Neural cell (in vitro differentiated cells): ENCODE data around the gene ANKRD10. TPM values are rescaled to one million over a fixed set of nuclear protein-coding genes. Genes with fewer than 3 reads are reported as not detected.

Experiments
- H2AFZ ChIP-seq: fragments of 200-600, 300-800 bp; sonication (generic), shearing (Covaris generic); 2 replicates; pipeline ENCODE4 v1.6.0; 2014; ENCODE audit warnings: low read depth, mild to moderate bottlenecking, antibody characterized with exemption, low read length, moderate library complexity
- H3F3A ChIP-seq: fragments of 200-600 bp; shearing (Covaris generic); 2 replicates; pipeline ENCODE4 v1.6.1; 2016; ENCODE audit warnings: mild to moderate bottlenecking, moderate library complexity, mixed read lengths, antibody characterized with exemption, low read length; ENCODE audit not compliant: insufficient read depth, poor library complexity, severe bottlenecking
- H3K27ac ChIP-seq: fragments of 200-600, 300-800 bp; sonication (generic), shearing (Covaris generic); 2 replicates; pipeline ENCODE4 v1.5.1; 2014; ENCODE audit warnings: mild to moderate bottlenecking, low read length, moderate library complexity
- H3K27me3 ChIP-seq: fragments of 300-800, 200-600 bp; sonication (generic), shearing (Covaris generic); 2 replicates; pipeline ENCODE4 v1.6.0; 2014; ENCODE audit warnings: mild to moderate bottlenecking, low read depth, low read length, moderate library complexity; ENCODE audit not compliant: insufficient read depth
- H3K36me3 ChIP-seq: fragments of 300-800, 200-600 bp; sonication (generic), shearing (Covaris generic); 2 replicates; pipeline ENCODE4 v1.5.1; 2014; ENCODE audit warnings: mild to moderate bottlenecking, antibody characterized with exemption, low read length, moderate library complexity; ENCODE audit not compliant: insufficient read depth
- H3K4me2 ChIP-seq: fragments of 300-800, 200-600 bp; sonication (generic), shearing (Covaris generic); 2 replicates; pipeline ENCODE4 v1.6.0; 2014; ENCODE audit warnings: mild to moderate bottlenecking, low read length
- H3K4me3 ChIP-seq: fragments of 300-800, 200-600 bp; sonication (generic), shearing (Covaris generic); 2 replicates; pipeline ENCODE4 v1.5.1; 2014; ENCODE audit warnings: mild to moderate bottlenecking, low read length, moderate library complexity
- H3K79me2 ChIP-seq: fragments of 200-600 bp; shearing (Covaris generic); replicated peaks from 2 replicates; pipeline ENCODE4 v1.6.0; 2014; ENCODE audit warnings: mild to moderate bottlenecking, low read length, moderate library complexity; ENCODE audit not compliant: insufficient read depth
- H3K9ac ChIP-seq: fragments of 300-800, 200-600 bp; sonication (generic), shearing (Covaris generic); 2 replicates; pipeline ENCODE4 v1.6.1; 2016; ENCODE audit warnings: mild to moderate bottlenecking, low read length, mixed read lengths
- H3K9me2 ChIP-seq: fragments of 200-600 bp; shearing (Covaris generic); 2 replicates; pipeline ENCODE4 v1.6.1; 2016; ENCODE audit warnings: mild to moderate bottlenecking, low read length, mixed read lengths; ENCODE audit not compliant: insufficient read depth
- H3K9me3 ChIP-seq: fragments of 200-600, 300-800 bp; sonication (generic), shearing (Covaris generic); 2 replicates; pipeline ENCODE4 v1.6.1; 2016; ENCODE audit warnings: mild to moderate bottlenecking, mixed run types, low read length, moderate library complexity, mixed read lengths
- H4K20me1 ChIP-seq: fragments of 200-600 bp; shearing (Covaris generic); 2 replicates; pipeline ENCODE4 v1.6.1; 2016; ENCODE audit warnings: mild to moderate bottlenecking, mixed run types; ENCODE audit not compliant: insufficient read depth
- EP300 ChIP-seq: fragments of 450-650 bp; conservative IDR thresholded peaks from 2 replicates; pipeline ENCODE4 v1.6.1; 2014; ENCODE audit warnings: antibody characterized with exemption, mild to moderate bottlenecking, moderate library complexity; ENCODE audit not compliant: poor library complexity, severe bottlenecking
- EZH2 ChIP-seq: fragments of 200-600, 300-800 bp; shearing (Covaris generic), sonication (generic); IDR thresholded peaks from 2 replicates; pipeline ENCODE4 v1.6.1; 2014; ENCODE audit warnings: antibody characterized with exemption, low read length, borderline replicate concordance, mild to moderate bottlenecking; ENCODE audit not compliant: insufficient read depth, poor library complexity, severe bottlenecking
- MXI1 ChIP-seq: fragments of 450-650 bp; conservative IDR thresholded peaks from 2 replicates; pipeline ENCODE4 v1.6.1; 2014; ENCODE audit warnings: antibody characterized with exemption, mild to moderate bottlenecking; ENCODE audit not compliant: poor library complexity, severe bottlenecking
- POLR2AphosphoS5 ChIP-seq: IDR thresholded peaks from 2 replicates; pipeline ENCODE4 v1.6.1; 2012
- RAD21 ChIP-seq: fragments of 450-650 bp; conservative IDR thresholded peaks from 2 replicates; pipeline ENCODE4 v1.6.1; 2014; ENCODE audit warnings: antibody characterized with exemption, mild to moderate bottlenecking, moderate library complexity
- REST ChIP-seq: IDR thresholded peaks from 2 replicates; pipeline ENCODE4 v1.6.1; 2012; ENCODE audit warnings: borderline replicate concordance
- SMC3 ChIP-seq: fragments of 450-650 bp; conservative IDR thresholded peaks from 2 replicates; pipeline ENCODE4 v1.6.1; 2014; ENCODE audit warnings: antibody characterized with exemption, mild to moderate bottlenecking, moderate library complexity; ENCODE audit not compliant: poor library complexity
- TAF1 ChIP-seq: IDR thresholded peaks from 2 replicates; pipeline ENCODE4 v1.6.1; 2012; ENCODE audit warnings: low read depth
- polyA plus RNA-seq: library from polyadenylated mRNA; depleted of rRNA; stranded (reverse); fragments of >200 nt; gene quantifications from 2 replicates; pipeline ENCODE4 v1.2.3, GENCODE V29; 2014
- TF ChIP-seq, protein P1 (sequence below): fragments of 450-650 bp; IDR thresholded peaks from 2 replicates; pipeline ENCODE4 v1.5.1; 2014; ENCODE audit warnings: antibody characterized with exemption, mild to moderate bottlenecking, moderate library complexity; ENCODE audit not compliant: poor library complexity, severe bottlenecking

ANKRD10 gene
- polyA plus RNA-seq, 1 donor from 2014 or later, result 564 TPM

DNA sequence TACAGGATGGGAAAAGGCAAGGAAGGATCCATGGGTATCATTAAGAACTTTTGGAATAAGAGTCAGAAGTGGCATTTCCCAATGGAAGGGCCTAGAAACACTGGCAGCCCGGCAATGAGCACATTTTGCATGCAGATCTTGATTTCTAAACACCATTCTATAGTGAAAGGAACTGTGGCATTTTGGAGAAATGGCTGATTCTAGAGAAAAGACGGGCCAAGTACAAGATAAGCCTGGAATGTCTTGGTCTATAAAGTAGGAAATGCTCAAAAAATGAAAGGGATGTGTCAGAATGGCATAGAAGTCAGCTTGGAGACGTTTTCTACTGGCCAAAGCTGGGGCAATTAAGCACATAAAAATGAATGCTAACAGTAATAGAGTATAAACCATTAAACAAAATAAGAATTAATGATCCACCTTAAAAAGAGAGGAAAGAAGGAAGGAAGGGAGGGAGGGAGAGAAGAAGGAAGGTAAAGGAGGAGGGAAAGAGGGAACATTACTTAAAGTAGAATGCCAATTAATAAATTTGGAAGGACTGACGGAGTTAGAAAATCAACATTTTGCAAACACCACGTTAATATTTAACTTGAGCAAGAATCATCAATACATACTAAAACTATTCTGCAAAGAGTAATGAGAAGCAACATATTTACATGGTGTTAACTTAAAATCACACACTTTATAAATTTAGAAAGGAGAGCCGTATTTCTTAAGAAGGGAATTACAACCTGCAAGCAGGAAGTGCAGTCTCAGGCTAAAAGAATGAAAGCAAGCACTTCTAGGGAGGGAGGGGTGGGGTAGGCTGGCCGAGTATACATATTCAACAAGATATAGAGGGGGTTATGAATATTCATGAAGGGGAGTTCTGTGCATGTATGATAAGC lies 78.9 kb downstream of the ANKRD10 start:
- no peaks in the 10 kb centered on the region for H3K79me2 ChIP-seq
- no peaks in the 10 kb centered on the region for H3K9me3 ChIP-seq
- no peak overlapping the region for H3K4me2 ChIP-seq
- H3K36me3 ChIP-seq, result no peaks in the 10 kb centered on the region
- no peaks in the 10 kb centered on the region for H4K20me1 ChIP-seq
- no peak overlapping the region for H2AFZ ChIP-seq
- H3K27ac ChIP-seq, result no peak overlapping the region
- H3K9me2 ChIP-seq, result no peaks in the 10 kb centered on the region
- H3K4me3 ChIP-seq, result no peak overlapping the region
- TF ChIP-seq EP300 (no peak), MXI1 (no peak)
- no peak overlapping the region for H3K9ac ChIP-seq
- H3K27me3 ChIP-seq, result no peaks in the 10 kb centered on the region
- H3F3A ChIP-seq, result no peaks in the 10 kb centered on the region

DNA sequence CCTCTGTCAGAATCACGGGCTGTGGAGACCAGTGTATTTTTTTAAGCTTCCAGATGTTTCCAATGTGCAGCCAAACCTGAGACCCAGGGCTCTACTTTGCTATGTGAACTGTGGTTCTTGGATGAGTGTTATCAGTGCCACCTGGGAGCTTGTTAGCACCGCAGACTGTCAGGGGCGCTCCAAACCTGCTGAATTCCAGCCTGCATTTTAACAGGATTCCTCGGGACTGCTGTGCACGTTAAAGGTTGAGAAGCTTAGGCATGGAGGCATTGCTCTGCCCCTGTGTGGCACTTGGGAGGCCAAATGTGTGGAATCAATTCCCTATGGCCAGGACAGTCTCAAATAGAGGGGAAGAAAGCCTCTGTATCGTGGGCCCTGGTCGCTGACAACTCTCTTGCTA lies 80.3 kb downstream of the ANKRD10 start:
- Histone ChIP-seq H3K27ac (no peak overlapping the region), H3K9me3 (no peaks in the 10 kb centered on the region), H3K4me2 (no peak overlapping the region), H3K9me2 (no peaks in the 10 kb centered on the region), H3K79me2 (no peaks in the 10 kb centered on the region), H3K27me3 (no peaks in the 10 kb centered on the region), H2AFZ (no peak overlapping the region), H3K9ac (no peak overlapping the region), H4K20me1 (no peaks in the 10 kb centered on the region), H3K4me3 (no peak overlapping the region), H3K36me3 (no peaks in the 10 kb centered on the region), H3F3A (no peaks in the 10 kb centered on the region)
- no peak for TF ChIP-seq EZH2
- TF ChIP-seq POLR2AphosphoS5, result no peak
- TF ChIP-seq TAF1, result no peak
- TF ChIP-seq SMC3, result no peak
- TF ChIP-seq, protein P1, sequence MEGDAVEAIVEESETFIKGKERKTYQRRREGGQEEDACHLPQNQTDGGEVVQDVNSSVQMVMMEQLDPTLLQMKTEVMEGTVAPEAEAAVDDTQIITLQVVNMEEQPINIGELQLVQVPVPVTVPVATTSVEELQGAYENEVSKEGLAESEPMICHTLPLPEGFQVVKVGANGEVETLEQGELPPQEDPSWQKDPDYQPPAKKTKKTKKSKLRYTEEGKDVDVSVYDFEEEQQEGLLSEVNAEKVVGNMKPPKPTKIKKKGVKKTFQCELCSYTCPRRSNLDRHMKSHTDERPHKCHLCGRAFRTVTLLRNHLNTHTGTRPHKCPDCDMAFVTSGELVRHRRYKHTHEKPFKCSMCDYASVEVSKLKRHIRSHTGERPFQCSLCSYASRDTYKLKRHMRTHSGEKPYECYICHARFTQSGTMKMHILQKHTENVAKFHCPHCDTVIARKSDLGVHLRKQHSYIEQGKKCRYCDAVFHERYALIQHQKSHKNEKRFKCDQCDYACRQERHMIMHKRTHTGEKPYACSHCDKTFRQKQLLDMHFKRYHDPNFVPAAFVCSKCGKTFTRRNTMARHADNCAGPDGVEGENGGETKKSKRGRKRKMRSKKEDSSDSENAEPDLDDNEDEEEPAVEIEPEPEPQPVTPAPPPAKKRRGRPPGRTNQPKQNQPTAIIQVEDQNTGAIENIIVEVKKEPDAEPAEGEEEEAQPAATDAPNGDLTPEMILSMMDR, result no peak
- TF ChIP-seq MXI1, result no peak
- TF ChIP-seq EP300, result no peak
- TF ChIP-seq RAD21, result no peak
- no peak for TF ChIP-seq REST
